Hepatocyte (in vitro differentiated cells): ENCODE results near the gene MRM1. TPM values are rescaled to one million over a fixed set of nuclear protein-coding genes. Genes with fewer than 3 reads are reported as not detected.

Experiments
- DNase-seq: peaks from one replicate; pipeline ENCODE4 v3.0.0-alpha.2; 2016; ENCODE audit warnings: low spot score
- H2AFZ ChIP-seq: fragments of 200-600 bp; sonication (generic); 2 replicates; pipeline ENCODE4 v1.6.0; 2016; ENCODE audit warnings: antibody characterized with exemption, mild to moderate bottlenecking
- H3K27ac ChIP-seq: fragments of 200-600 bp; sonication (generic); 2 replicates; pipeline ENCODE4 v1.5.1; 2016; ENCODE audit warnings: mild to moderate bottlenecking
- H3K27me3 ChIP-seq: fragments of 200-600 bp; sonication (generic); 2 replicates; pipeline ENCODE4 v1.6.1; 2016
- H3K36me3 ChIP-seq: fragments of 200-600 bp; sonication (generic); replicated peaks from 2 replicates; pipeline ENCODE4 v1.5.1; 2016; ENCODE audit warnings: low read depth; ENCODE audit not compliant: insufficient read depth
- H3K4me1 ChIP-seq: fragments of 200-600 bp; sonication (generic); 2 replicates; pipeline ENCODE4 v1.5.1; 2016; ENCODE audit warnings: mild to moderate bottlenecking, moderate library complexity; ENCODE audit not compliant: insufficient read depth
- H3K4me2 ChIP-seq: fragments of 200-600 bp; sonication (generic); 2 replicates; pipeline ENCODE4 v1.6.0; 2016
- H3K4me3 ChIP-seq: fragments of 200-600 bp; sonication (generic); 2 replicates; pipeline ENCODE4 v1.5.1; 2016; ENCODE audit warnings: mild to moderate bottlenecking
- H3K79me2 ChIP-seq: fragments of 200-600 bp; sonication (generic); 2 replicates; pipeline ENCODE4 v1.6.0; 2017; ENCODE audit warnings: mild to moderate bottlenecking
- H3K9me2 ChIP-seq: fragments of 200-600 bp; sonication (generic); replicated peaks from 2 replicates; pipeline ENCODE4 v1.6.0; 2017; ENCODE audit warnings: mild to moderate bottlenecking; ENCODE audit not compliant: insufficient read depth
- H3K9me3 ChIP-seq: fragments of 200-600 bp; sonication (generic); 2 replicates; pipeline ENCODE4 v1.5.1; 2016; ENCODE audit warnings: low read depth, mild to moderate bottlenecking
- H4K20me1 ChIP-seq: fragments of 200-600 bp; sonication (generic); 2 replicates; pipeline ENCODE4 v1.6.0; 2016; ENCODE audit warnings: mild to moderate bottlenecking; ENCODE audit not compliant: insufficient read depth, poor library complexity, severe bottlenecking
- CTCF ChIP-seq: fragments of 200-600 bp; sonication (generic); IDR thresholded peaks from 2 replicates; pipeline ENCODE4 v1.5.1; 2016; ENCODE audit warnings: antibody characterized with exemption, mild to moderate bottlenecking; ENCODE audit not compliant: poor library complexity
- EZH2 ChIP-seq: fragments of 200-600 bp; sonication (generic); IDR thresholded peaks from 2 replicates; pipeline ENCODE4 v1.6.1; 2016; ENCODE audit warnings: antibody characterized with exemption, mild to moderate bottlenecking, borderline replicate concordance
- EZH2phosphoT487 ChIP-seq: fragments of 200-600 bp; sonication (generic); IDR thresholded peaks from one replicate; pipeline ENCODE4 v1.6.1; 2018; ENCODE audit warnings: antibody characterized with exemption, mild to moderate bottlenecking, low read depth, moderate library complexity; ENCODE audit not compliant: unreplicated experiment, severe bottlenecking
- WGBS: methylation state at CpG from one replicate; pipeline ENCODE4 v1.1.6; 2016; ENCODE audit warnings: low lambda C conversion rate; ENCODE audit errors: missing lambda C conversion rate; 5-methylcytosine and 5-hydroxymethylcytosine counted together
- polyA plus RNA-seq: library from polyadenylated mRNA; unstranded; fragments of >200 nt; fragmentation: Nextera tagmentation; extraction: Ambion mirVana; gene quantifications from 2 replicates; pipeline ENCODE4 v1.2.1, GENCODE V29; 2016
- total RNA-seq: library from RNA; depleted of rRNA; stranded (reverse); fragments of >200 nt; gene quantifications from 2 replicates; pipeline ENCODE4 v1.2.3, GENCODE V29; 2014

MRM1 gene
- total and polyA plus RNA-seq, 2 experiments from 2014 or later = 4.1 to 5.5 TPM

GRCh38 chr17:36610474-36610873 lies 9.1 kb downstream of the MRM1 start:
- no peaks in the 10 kb centered on the region for H3K79me2 ChIP-seq
- no peaks in the 10 kb centered on the region for H3K27me3 ChIP-seq
- H3K27ac ChIP-seq = no peak overlapping the region
- 95% methylated on average over 6 of the region's 6 CpGs for WGBS
- DNase-seq = no peak
- no peaks in the 10 kb centered on the region for H3K4me1 ChIP-seq
- no peaks in the 10 kb centered on the region for H4K20me1 ChIP-seq
- no peak overlapping the region for H3K4me3 ChIP-seq
- no peaks in the 10 kb centered on the region for H3K9me3 ChIP-seq
- no peaks in the 10 kb centered on the region for H3K9me2 ChIP-seq
- TF ChIP-seq EZH2 (no peak), EZH2phosphoT487 (no peak), CTCF (no peak)
- no peaks in the 10 kb centered on the region for H3K36me3 ChIP-seq
- H2AFZ ChIP-seq = no peak overlapping the region
- no peak overlapping the region for H3K4me2 ChIP-seq

GRCh38 chr17:36611345-36612072 lies 10.1 kb downstream of the MRM1 start:
- TF ChIP-seq EZH2phosphoT487 (no peak), EZH2 (no peak), CTCF (no peak)
- H3K4me1 ChIP-seq = no peaks in the 10 kb centered on the region
- peak; percentile 48 for DNase-seq
- H3K27me3 ChIP-seq = no peaks in the 10 kb centered on the region
- no peak overlapping the region for H2AFZ ChIP-seq
- no peaks in the 10 kb centered on the region for H4K20me1 ChIP-seq
- H3K9me3 ChIP-seq = no peaks in the 10 kb centered on the region
- no peaks in the 10 kb centered on the region for H3K9me2 ChIP-seq
- no peak overlapping the region for H3K4me3 ChIP-seq
- H3K27ac ChIP-seq = no peak overlapping the region
- no peak overlapping the region for H3K4me2 ChIP-seq
- 85% methylated on average over 9 of the region's 9 CpGs for WGBS
- H3K79me2 ChIP-seq = no peaks in the 10 kb centered on the region
- H3K36me3 ChIP-seq = no peaks in the 10 kb centered on the region

GRCh38 chr17:36612323-36612722 lies 10.9 kb downstream of the MRM1 start:
- WGBS = 90% methylated on average over 3 of the region's 3 CpGs
- H3K27ac ChIP-seq = no peak overlapping the region
- TF ChIP-seq CTCF = no peak
- TF ChIP-seq EZH2phosphoT487 = no peak
- no peak for TF ChIP-seq EZH2

More at GRCh38 chr17:36612323-36612722, 10.9 kb downstream of the MRM1 start:
- no peaks in the 10 kb centered on the region for H3K27me3 ChIP-seq
- H2AFZ ChIP-seq = no peak overlapping the region
- no peaks in the 10 kb centered on the region for H3K9me3 ChIP-seq
- H3K4me1 ChIP-seq = no peaks in the 10 kb centered on the region
- no peak overlapping the region for H3K4me3 ChIP-seq
- no peaks in the 10 kb centered on the region for H3K36me3 ChIP-seq
- no peaks in the 10 kb centered on the region for H3K79me2 ChIP-seq
- no peaks in the 10 kb centered on the region for H3K9me2 ChIP-seq
- no peak for DNase-seq
- H3K4me2 ChIP-seq = no peak overlapping the region
- H4K20me1 ChIP-seq = no peaks in the 10 kb centered on the region
